Esophagus muscularis mucosa (tissue), 4 donors: ENCODE data around the gene MPL. TPM values are rescaled to one million over a fixed set of nuclear protein-coding genes. Genes with fewer than 3 reads are reported as not detected.
A peak's percentile ranks its signal among the peaks of the same experiment; 100 is the strongest.

Experiments
- DNase-seq: peaks from one replicate; pipeline ENCODE4 v3.0.0-alpha.2; 2017; ENCODE audit errors: extremely low spot score
- H3K27ac ChIP-seq, 4 donors: fragments of 200-600 bp; sonication (generic); replicated peaks in 1 of 4; 1 replicate in 3 of 4; 2 replicates in 1 of 4; pipeline ENCODE4 v1.5.1; 2016 to 2019; ENCODE audit warnings: mild to moderate bottlenecking in 1 of 4
- H3K27me3 ChIP-seq, 4 donors: fragments of 200-600 bp; sonication (generic); one replicate each; pipeline versions ENCODE4 v1.5.1 to v1.6.0; 2016 to 2019
- H3K36me3 ChIP-seq, 4 donors: fragments of 200-600 bp; sonication (generic); one replicate each; pipeline ENCODE4 v1.5.1; 2016 to 2019
- H3K4me1 ChIP-seq, 4 donors: fragments of 200-600 bp; sonication (generic); one replicate each; pipeline ENCODE4 v1.5.1; 2016 to 2019
- H3K4me3 ChIP-seq, 4 donors: fragments of 200-600 bp; sonication (generic); 1 replicate in 2 of 4; 2 replicates in 2 of 4; pipeline ENCODE4 v1.5.1; 2016 to 2019; ENCODE audit warnings: mild to moderate bottlenecking in 4 of 4, moderate library complexity in 1 of 4
- H3K9me3 ChIP-seq, 4 donors: fragments of 200-600 bp; sonication (generic); 1 replicate in 3 of 4; 2 replicates in 1 of 4; pipeline ENCODE4 v1.5.1; 2016 to 2019
- EP300 ChIP-seq: sonication (generic); formaldehyde crosslinking; IDR thresholded peaks from one replicate; pipeline ENCODE4 v1.6.1; 2017; ENCODE audit warnings: antibody characterized with exemption
- POLR2A ChIP-seq: fragments of 450-650 bp; IDR thresholded peaks from one replicate; pipeline ENCODE4 v1.6.1; 2017; ENCODE audit warnings: antibody characterized with exemption, moderate library complexity, mild to moderate bottlenecking, low read depth
- POLR2AphosphoS5 ChIP-seq, 2 donors: sonication (generic); formaldehyde crosslinking; IDR thresholded peaks; one replicate each; pipeline ENCODE4 v1.6.1; 2017; ENCODE audit warnings: antibody characterized with exemption in 2 of 2
- WGBS: methylation state at CpG from one replicate; pipeline ENCODE4 v1.1.5; 2018; 5-methylcytosine and 5-hydroxymethylcytosine counted together
- intact Hi-C: fragments of 100-400 bp; cut with DNase I; formaldehyde crosslinking; loops from one replicate; pipeline ENCODE4 v1.15.1; 2023
- total RNA-seq, 4 donors: library from RNA; depleted of rRNA; stranded (reverse); fragments of >200 nt; gene quantifications; one replicate each; pipeline versions ENCODE4 v1.1.0 to v1.2.1, GENCODE V29; 2016
- TF ChIP-seq, protein P1 (sequence below), 3 experiments: fragments of 200-600 bp in 2 of 3; fragments of 450-650 bp in 1 of 3; sonication (generic) in 2 of 3; IDR thresholded peaks; one replicate each; pipeline ENCODE4 v1.5.1; 2017 to 2019; ENCODE audit warnings: antibody characterized with exemption in 3 of 3, mild to moderate bottlenecking in 2 of 3, moderate library complexity in 1 of 3

MPL gene
- total RNA-seq, 4 donors from 2014 or later: 0.13 to 0.63 TPM; not detected in 2

DNA sequence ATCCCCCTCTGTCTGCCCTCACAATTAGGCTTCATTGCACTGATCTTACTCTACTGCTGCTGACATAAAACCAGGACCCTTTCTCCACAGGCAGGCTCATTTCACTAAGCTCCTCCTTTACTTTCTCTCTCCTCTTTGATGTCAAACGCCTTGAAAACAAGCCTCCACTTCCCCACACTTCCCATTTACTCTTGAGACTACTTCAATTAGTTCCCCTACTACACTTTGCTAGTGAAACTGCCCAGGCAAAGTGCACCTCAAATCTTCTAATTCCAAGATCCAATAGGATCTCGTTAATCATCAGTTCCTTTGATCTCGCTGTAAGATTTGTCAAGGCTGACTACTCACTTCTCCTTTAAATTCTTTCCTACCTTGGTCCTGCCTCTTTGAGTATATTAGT lies 15.3 kb downstream of the MPL start:
- no peak for TF ChIP-seq POLR2AphosphoS5 (IDR thresholded peaks at IDR 0.05)
- TF ChIP-seq EP300: no peak
- TF ChIP-seq POLR2A: no peak
- TF ChIP-seq, protein P1, sequence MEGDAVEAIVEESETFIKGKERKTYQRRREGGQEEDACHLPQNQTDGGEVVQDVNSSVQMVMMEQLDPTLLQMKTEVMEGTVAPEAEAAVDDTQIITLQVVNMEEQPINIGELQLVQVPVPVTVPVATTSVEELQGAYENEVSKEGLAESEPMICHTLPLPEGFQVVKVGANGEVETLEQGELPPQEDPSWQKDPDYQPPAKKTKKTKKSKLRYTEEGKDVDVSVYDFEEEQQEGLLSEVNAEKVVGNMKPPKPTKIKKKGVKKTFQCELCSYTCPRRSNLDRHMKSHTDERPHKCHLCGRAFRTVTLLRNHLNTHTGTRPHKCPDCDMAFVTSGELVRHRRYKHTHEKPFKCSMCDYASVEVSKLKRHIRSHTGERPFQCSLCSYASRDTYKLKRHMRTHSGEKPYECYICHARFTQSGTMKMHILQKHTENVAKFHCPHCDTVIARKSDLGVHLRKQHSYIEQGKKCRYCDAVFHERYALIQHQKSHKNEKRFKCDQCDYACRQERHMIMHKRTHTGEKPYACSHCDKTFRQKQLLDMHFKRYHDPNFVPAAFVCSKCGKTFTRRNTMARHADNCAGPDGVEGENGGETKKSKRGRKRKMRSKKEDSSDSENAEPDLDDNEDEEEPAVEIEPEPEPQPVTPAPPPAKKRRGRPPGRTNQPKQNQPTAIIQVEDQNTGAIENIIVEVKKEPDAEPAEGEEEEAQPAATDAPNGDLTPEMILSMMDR (IDR thresholded peaks at IDR 0.05): no peak
- H3K27ac ChIP-seq: no peak overlapping the region
- DNase-seq: no peak
- H3K27me3 ChIP-seq: no peaks in the 10 kb centered on the region
- no peak overlapping the region for H3K4me3 ChIP-seq
- 68% methylated on average over 3 of the region's 3 CpGs for WGBS
- peaks cover 0 to 4% (median 0%) of the 10 kb centered on the region in 4 donors for H3K36me3 ChIP-seq
- intact Hi-C loops: no loop called here
- H3K9me3 ChIP-seq: no peaks in the 10 kb centered on the region
- peaks cover 23 to 30% (median 29%) of the 10 kb centered on the region in 4 donors for H3K4me1 ChIP-seq

DNA sequence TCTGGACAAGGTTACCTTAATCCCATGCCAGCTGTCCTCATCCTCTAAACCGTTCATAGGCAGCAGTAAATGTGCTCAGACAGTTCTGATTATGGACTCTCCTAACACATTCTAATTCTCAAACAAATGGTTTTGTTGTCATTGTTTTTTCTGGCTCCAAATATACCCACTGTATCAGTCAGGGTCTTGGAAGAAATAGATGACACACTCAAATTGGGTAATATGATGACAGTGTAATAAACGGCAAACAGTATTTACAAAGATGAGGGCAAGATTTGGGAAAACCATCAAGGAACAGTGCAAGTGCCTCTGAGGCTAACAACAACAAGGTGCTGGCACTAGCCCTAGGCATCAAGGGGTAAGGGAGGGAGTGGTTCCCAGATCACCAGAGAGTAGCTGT lies 16.9 kb downstream of the MPL start:
- Histone ChIP-seq H3K4me1 (peaks cover 18 to 28% (median 26%) of the 10 kb centered on the region in 4 donors), H3K4me3 (no peak overlapping the region), H3K27ac (no peak overlapping the region), H3K9me3 (no peaks in the 10 kb centered on the region), H3K36me3 (peaks cover 0 to 4% (median 0%) of the 10 kb centered on the region in 4 donors), H3K27me3 (no peaks in the 10 kb centered on the region)
- TF ChIP-seq EP300 (no peak), POLR2A (no peak), POLR2AphosphoS5 (IDR thresholded peaks at IDR 0.05) (no peak)
- TF ChIP-seq, protein P1 (IDR thresholded peaks at IDR 0.05): no peak
- intact Hi-C loops: no loop called here
- 77% methylated on average over 2 of the region's 2 CpGs for WGBS
- no peak for DNase-seq

DNA sequence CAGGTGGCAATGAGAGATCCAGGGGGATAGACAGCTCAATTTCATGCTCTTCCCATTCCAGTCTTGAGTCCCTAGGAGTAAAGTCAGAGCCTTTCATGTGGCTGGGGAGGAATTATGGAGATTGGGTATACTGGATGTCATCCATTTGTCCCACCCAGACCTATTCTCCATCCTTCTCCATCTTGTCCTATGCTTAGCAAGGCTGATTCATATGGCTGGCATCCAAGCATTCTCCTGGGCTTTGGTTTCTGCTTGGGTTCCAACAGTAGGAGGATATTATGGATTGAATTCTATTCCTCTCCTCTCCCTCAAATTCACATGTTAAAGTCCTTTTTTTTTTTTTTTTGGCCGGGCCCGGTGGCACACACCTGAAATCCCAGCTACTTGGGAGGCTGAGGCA lies 17.3 kb downstream of the MPL start:
- H3K27me3 ChIP-seq: no peaks in the 10 kb centered on the region
- H3K9me3 ChIP-seq: no peaks in the 10 kb centered on the region
- peaks cover 13 to 25% (median 22%) of the 10 kb centered on the region in 4 donors for H3K4me1 ChIP-seq
- H3K36me3 ChIP-seq: peaks cover 0 to 4% (median 0%) of the 10 kb centered on the region in 4 donors
- WGBS: 92% methylated on average over 2 of the region's 2 CpGs
- intact Hi-C loops: no loop called here
- H3K27ac ChIP-seq: no peak overlapping the region
- no peak overlapping the region for H3K4me3 ChIP-seq
- DNase-seq: no peak
- no peak for TF ChIP-seq POLR2AphosphoS5 (IDR thresholded peaks at IDR 0.05)
- TF ChIP-seq EP300: no peak
- TF ChIP-seq POLR2A: no peak
- TF ChIP-seq, protein P1 (IDR thresholded peaks at IDR 0.05): no peak

DNA sequence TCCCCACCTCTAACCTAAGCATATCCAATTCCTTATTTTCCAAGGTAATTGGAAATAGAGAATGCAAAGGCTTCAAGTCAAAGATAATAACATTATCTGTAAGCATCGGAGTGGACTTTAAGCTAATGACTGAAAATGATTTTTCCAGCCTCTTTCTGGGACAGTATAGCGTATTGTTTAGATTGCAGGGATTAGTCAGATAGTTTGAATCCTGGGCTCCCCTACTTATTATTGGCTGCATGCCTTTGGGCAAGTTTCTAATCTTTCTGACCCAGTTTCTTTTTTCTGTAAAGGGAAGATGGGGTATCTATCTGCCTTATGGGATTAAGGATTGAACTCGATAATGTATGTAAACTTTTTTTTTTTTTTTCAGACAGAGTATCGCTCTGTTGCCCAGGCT lies 19.6 kb downstream of the MPL start:
- TF ChIP-seq POLR2A: no peak
- TF ChIP-seq, protein P1 (IDR thresholded peaks at IDR 0.05): no peak
- TF ChIP-seq EP300: no peak
- no peak for TF ChIP-seq POLR2AphosphoS5 (IDR thresholded peaks at IDR 0.05)
- H3K36me3 ChIP-seq: peaks cover 0 to 25% (median 16%) of the 10 kb centered on the region in 4 donors
- peak overlapping the region in 2 of 4 donors; percentile 89 to 91 for H3K27ac ChIP-seq
- intact Hi-C loops: no loop called here
- no peaks in the 10 kb centered on the region for H3K27me3 ChIP-seq
- DNase-seq: no peak
- H3K4me1 ChIP-seq: peaks cover 13 to 20% (median 18%) of the 10 kb centered on the region in 4 donors
- H3K4me3 ChIP-seq: no peak overlapping the region
- no peaks in the 10 kb centered on the region for H3K9me3 ChIP-seq
- WGBS: 89% methylated on average over 4 of the region's 4 CpGs
